Endodermal cell (in vitro differentiated cells): ENCODE measurements around the gene PHKG2. TPM values are rescaled to one million over a fixed set of nuclear protein-coding genes. Genes with fewer than 3 reads are reported as not detected.

Source experiments
- DNase-seq: peaks from one replicate; pipeline ENCODE4 v3.0.0-alpha.2; 2017
- H3K27ac ChIP-seq: 2 replicates; pipeline ENCODE4 v1.5.1; 2013; ENCODE audit warnings: mild to moderate bottlenecking, low read depth, low read length, moderate library complexity
- H3K27me3 ChIP-seq: 2 replicates; pipeline ENCODE4 v1.6.1; 2013; ENCODE audit warnings: mild to moderate bottlenecking, low read length, moderate library complexity; ENCODE audit not compliant: insufficient read depth, control insufficient read depth, poor library complexity, severe bottlenecking
- H3K36me3 ChIP-seq: 2 replicates; pipeline ENCODE4 v1.7.0; 2013; ENCODE audit warnings: mild to moderate bottlenecking, low read length, moderate library complexity; ENCODE audit not compliant: control insufficient read depth, insufficient read depth
- H3K4me1 ChIP-seq: one replicate; pipeline ENCODE4 v1.7.0; 2013; ENCODE audit warnings: low read length; ENCODE audit not compliant: control insufficient read depth, insufficient read depth
- H3K4me3 ChIP-seq: 2 replicates; pipeline ENCODE4 v1.5.1; 2013; ENCODE audit warnings: mild to moderate bottlenecking, low read length, moderate library complexity
- H3K9ac ChIP-seq: 2 replicates; pipeline ENCODE4 v1.6.1; 2013; ENCODE audit warnings: mild to moderate bottlenecking, low read length, moderate library complexity; ENCODE audit not compliant: poor library complexity, severe bottlenecking; ENCODE audit errors: extremely low read depth
- H3K9me3 ChIP-seq: 2 replicates; pipeline ENCODE4 v1.6.1; 2013; ENCODE audit warnings: mild to moderate bottlenecking, low read length, moderate library complexity; ENCODE audit not compliant: control insufficient read depth
- H3K27ac Mint-ChIP-seq: 2 replicates; pipeline ENCODE4 v1.8.0; 2020; ENCODE audit warnings: mixed read lengths
- H3K27me3 Mint-ChIP-seq: 2 replicates; pipeline ENCODE4 v1.8.0; 2021; ENCODE audit warnings: mild to moderate bottlenecking, mixed read lengths; ENCODE audit not compliant: insufficient read depth
- H3K36me3 Mint-ChIP-seq: 2 replicates; pipeline ENCODE4 v1.8.0; 2020; ENCODE audit warnings: low read depth, mixed read lengths
- H3K4me1 Mint-ChIP-seq: 2 replicates; pipeline ENCODE4 v1.8.0; 2020; ENCODE audit warnings: mixed read lengths
- H3K4me3 Mint-ChIP-seq: 2 replicates; pipeline ENCODE4 v1.8.0; 2020; ENCODE audit warnings: mild to moderate bottlenecking, moderate library complexity, mixed read lengths
- H3K9me3 Mint-ChIP-seq: 2 replicates; pipeline ENCODE4 v1.8.0; 2020; ENCODE audit warnings: mild to moderate bottlenecking, mixed read lengths
- WGBS, 2 experiments: methylation state at CpG; one replicate each; pipeline versions ENCODE4 v1.1.5 to v1.1.7; 2013; ENCODE audit warnings: missing lambda C conversion rate in 2 of 2, mixed read lengths in 1 of 2; ENCODE audit not compliant: insufficient coverage in 1 of 2, insufficient read length in 1 of 2; 5-methylcytosine and 5-hydroxymethylcytosine counted together
- total RNA-seq, 2 donors: library from RNA; stranded (reverse); fragmentation: NEBNext Ultra II Directional in 1 of 2; extraction: Animal tissue kit (Norgen Biotek cat#: 25700) in 1 of 2; gene quantifications; 2 replicates in 1 of 2; 3 replicates in 1 of 2; pipeline ENCODE4 v1.2.1, GENCODE V29; 2021
- TF ChIP-seq, protein P1 (sequence below): fragments of 200-600 bp; sonication (generic); conservative IDR thresholded peaks from 2 replicates; pipeline ENCODE4 v1.5.0; 2021; ENCODE audit warnings: antibody characterized with exemption, mild to moderate bottlenecking

PHKG2 gene
- total RNA-seq, 2 donors from 2014 or later = 49.8 to 54.8 TPM

DNA sequence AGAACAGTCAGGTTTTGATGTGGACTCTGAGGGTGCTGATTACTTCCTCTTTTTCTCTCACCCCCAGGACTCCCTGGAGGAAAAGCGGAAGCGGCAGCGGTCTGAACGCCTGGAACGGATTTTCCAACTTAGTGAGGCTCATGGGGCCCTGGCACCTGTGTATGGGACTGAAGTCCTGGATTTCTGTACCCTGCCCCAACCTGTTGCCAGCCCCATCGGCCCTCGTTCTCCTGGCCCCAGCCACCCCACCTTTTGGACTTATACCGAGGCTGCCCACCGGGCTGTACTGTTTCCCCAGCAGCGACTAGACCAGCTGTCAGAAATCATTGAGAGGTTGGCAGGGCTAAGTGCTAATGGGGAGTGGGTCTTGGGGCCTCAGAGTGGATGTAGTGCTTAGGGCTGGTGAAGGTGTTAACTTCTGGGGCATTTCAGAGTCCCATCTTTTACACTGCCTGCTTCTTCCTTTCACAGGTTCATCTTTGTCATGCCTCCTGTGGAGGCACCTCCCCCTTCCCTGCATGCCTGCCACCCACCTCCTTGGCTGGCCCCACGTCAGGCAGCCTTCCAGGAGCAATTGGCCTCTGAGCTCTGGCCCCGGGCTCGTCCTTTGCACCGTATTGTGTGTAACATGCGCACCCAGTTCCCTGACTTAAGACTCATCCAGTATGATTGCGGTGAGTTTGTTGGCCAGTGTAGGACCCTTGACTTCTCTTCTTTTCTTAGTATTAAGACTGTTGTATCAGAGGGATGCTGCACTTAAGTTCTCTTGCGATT is 19.1 kb upstream of the PHKG2 start:
- TF ChIP-seq, protein P1, sequence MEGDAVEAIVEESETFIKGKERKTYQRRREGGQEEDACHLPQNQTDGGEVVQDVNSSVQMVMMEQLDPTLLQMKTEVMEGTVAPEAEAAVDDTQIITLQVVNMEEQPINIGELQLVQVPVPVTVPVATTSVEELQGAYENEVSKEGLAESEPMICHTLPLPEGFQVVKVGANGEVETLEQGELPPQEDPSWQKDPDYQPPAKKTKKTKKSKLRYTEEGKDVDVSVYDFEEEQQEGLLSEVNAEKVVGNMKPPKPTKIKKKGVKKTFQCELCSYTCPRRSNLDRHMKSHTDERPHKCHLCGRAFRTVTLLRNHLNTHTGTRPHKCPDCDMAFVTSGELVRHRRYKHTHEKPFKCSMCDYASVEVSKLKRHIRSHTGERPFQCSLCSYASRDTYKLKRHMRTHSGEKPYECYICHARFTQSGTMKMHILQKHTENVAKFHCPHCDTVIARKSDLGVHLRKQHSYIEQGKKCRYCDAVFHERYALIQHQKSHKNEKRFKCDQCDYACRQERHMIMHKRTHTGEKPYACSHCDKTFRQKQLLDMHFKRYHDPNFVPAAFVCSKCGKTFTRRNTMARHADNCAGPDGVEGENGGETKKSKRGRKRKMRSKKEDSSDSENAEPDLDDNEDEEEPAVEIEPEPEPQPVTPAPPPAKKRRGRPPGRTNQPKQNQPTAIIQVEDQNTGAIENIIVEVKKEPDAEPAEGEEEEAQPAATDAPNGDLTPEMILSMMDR = no peak
- H3K27me3 Mint-ChIP-seq = no peaks in the 10 kb centered on the region
- no peaks in the 10 kb centered on the region for H3K4me1 Mint-ChIP-seq
- 94 to 95% methylated on average over 7 to 17 of the region's 17 CpGs for WGBS, 2 experiments
- no peak overlapping the region for H3K9ac ChIP-seq
- H3K4me1 ChIP-seq = no peaks in the 10 kb centered on the region
- no peak overlapping the region for H3K27ac Mint-ChIP-seq
- no peak for DNase-seq
- H3K27ac ChIP-seq = no peak overlapping the region
- H3K27me3 ChIP-seq = no peaks in the 10 kb centered on the region
- no peaks in the 10 kb centered on the region for H3K9me3 ChIP-seq
- H3K36me3 Mint-ChIP-seq = peaks cover 75% of the 10 kb centered on the region
- H3K4me3 Mint-ChIP-seq = no peak overlapping the region
- no peak overlapping the region for H3K4me3 ChIP-seq
- no peaks in the 10 kb centered on the region for H3K9me3 Mint-ChIP-seq
- peaks cover 91% of the 10 kb centered on the region for H3K36me3 ChIP-seq

DNA sequence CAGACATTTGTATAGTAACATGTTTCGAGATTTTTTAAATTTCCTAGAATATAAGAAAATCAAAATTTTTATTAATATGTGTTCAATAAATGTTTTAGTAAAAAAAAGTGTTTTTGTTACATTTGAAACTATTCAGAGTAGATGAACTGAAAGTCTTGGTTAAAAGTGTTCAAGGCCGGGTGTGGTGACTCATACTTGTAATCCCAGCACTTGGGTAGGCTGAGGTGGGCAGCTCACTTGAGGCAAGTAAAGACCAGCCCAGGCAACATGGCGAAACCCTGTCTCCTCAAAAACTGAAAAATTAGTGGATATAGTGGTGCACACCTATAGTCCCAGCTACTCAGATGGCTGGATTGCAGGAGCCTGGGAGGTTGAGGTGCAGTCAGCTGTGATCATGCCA is 16.8 kb upstream of the PHKG2 start:
- Mint-ChIP-seq H3K4me3 (no peak overlapping the region), H3K4me1 (no peaks in the 10 kb centered on the region), H3K36me3 (peaks cover 72% of the 10 kb centered on the region), H3K27me3 (no peaks in the 10 kb centered on the region), H3K27ac (no peak overlapping the region), H3K9me3 (no peaks in the 10 kb centered on the region)
- H3K9me3 ChIP-seq = no peaks in the 10 kb centered on the region
- no peaks in the 10 kb centered on the region for H3K4me1 ChIP-seq
- no peak overlapping the region for H3K9ac ChIP-seq
- H3K4me3 ChIP-seq = no peak overlapping the region
- H3K27me3 ChIP-seq = no peaks in the 10 kb centered on the region
- H3K36me3 ChIP-seq = peaks cover 84% of the 10 kb centered on the region
- WGBS, 2 experiments = 89 to 97% methylated on average over 1 to 2 of the region's 3 CpGs
- DNase-seq = no peak
- TF ChIP-seq, protein P1 = no peak
- no peak overlapping the region for H3K27ac ChIP-seq

DNA sequence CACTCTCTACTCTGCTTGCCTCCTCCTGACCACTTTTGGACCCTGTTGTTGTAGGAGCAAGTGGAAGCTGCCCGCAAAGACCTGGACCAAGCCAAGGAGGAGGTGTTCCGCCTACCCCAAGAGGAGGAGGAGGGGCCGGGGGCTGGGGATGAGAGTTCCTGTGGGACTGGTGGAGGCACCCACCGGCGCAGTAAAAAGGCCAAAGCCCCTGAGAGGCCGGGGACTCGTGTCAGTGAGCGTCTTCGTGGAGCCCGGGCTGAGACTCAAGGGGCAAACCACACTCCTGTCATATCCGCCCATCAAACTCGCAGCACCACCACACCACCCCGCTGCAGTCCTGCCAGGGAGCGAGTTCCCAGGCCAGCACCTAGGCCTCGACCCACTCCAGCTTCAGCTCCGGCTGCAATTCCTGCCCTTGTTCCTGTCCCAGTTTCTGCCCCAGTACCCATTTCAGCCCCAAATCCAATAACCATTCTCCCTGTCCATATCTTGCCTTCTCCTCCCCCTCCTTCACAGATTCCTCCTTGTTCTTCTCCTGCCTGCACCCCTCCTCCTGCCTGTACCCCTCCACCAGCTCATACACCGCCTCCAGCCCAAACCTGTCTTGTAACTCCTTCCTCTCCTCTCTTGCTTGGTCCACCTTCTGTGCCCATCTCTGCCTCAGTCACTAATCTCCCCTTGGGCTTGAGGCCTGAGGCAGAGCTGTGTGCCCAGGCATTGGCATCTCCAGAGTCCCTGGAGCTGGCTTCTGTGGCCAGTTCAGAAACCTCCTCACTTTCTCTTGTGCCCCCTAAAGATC is 11.0 kb upstream of the PHKG2 start:
- H3K36me3 ChIP-seq = peaks cover 75% of the 10 kb centered on the region
- H3K9me3 ChIP-seq = no peaks in the 10 kb centered on the region
- TF ChIP-seq, protein P1 = no peak
- H3K4me1 Mint-ChIP-seq = peaks cover 9% of the 10 kb centered on the region
- H3K36me3 Mint-ChIP-seq = peaks cover 68% of the 10 kb centered on the region
- H3K9ac ChIP-seq = no peak overlapping the region
- H3K9me3 Mint-ChIP-seq = no peaks in the 10 kb centered on the region
- H3K4me3 Mint-ChIP-seq = no peak overlapping the region
- H3K27ac ChIP-seq = no peak overlapping the region
- no peaks in the 10 kb centered on the region for H3K27me3 ChIP-seq
- no peaks in the 10 kb centered on the region for H3K4me1 ChIP-seq
- 97 to 98% methylated on average over 15 to 17 of the region's 17 CpGs for WGBS, 2 experiments
- peak overlapping the region; percentile 48 for H3K27ac Mint-ChIP-seq
- H3K4me3 ChIP-seq = no peak overlapping the region
- no peaks in the 10 kb centered on the region for H3K27me3 Mint-ChIP-seq
- DNase-seq = no peak
